Hepatocyte (in vitro differentiated cells): ENCODE measurements around the gene EIF3D. TPM values are rescaled to one million over a fixed set of nuclear protein-coding genes. Genes with fewer than 3 reads are reported as not detected.
A peak's percentile ranks its signal among the peaks of the same experiment; 100 is the strongest.

Source experiments
- DNase-seq: peaks from one replicate; pipeline ENCODE4 v3.0.0-alpha.2; 2016; ENCODE audit warnings: low spot score
- H2AFZ ChIP-seq: fragments of 200-600 bp; sonication (generic); 2 replicates; pipeline ENCODE4 v1.6.0; 2016; ENCODE audit warnings: antibody characterized with exemption, mild to moderate bottlenecking
- H3K27ac ChIP-seq: fragments of 200-600 bp; sonication (generic); 2 replicates; pipeline ENCODE4 v1.5.1; 2016; ENCODE audit warnings: mild to moderate bottlenecking
- H3K27me3 ChIP-seq: fragments of 200-600 bp; sonication (generic); 2 replicates; pipeline ENCODE4 v1.6.1; 2016
- H3K36me3 ChIP-seq: fragments of 200-600 bp; sonication (generic); replicated peaks from 2 replicates; pipeline ENCODE4 v1.5.1; 2016; ENCODE audit warnings: low read depth; ENCODE audit not compliant: insufficient read depth
- H3K4me1 ChIP-seq: fragments of 200-600 bp; sonication (generic); 2 replicates; pipeline ENCODE4 v1.5.1; 2016; ENCODE audit warnings: mild to moderate bottlenecking, moderate library complexity; ENCODE audit not compliant: insufficient read depth
- H3K4me2 ChIP-seq: fragments of 200-600 bp; sonication (generic); 2 replicates; pipeline ENCODE4 v1.6.0; 2016
- H3K4me3 ChIP-seq: fragments of 200-600 bp; sonication (generic); 2 replicates; pipeline ENCODE4 v1.5.1; 2016; ENCODE audit warnings: mild to moderate bottlenecking
- H3K79me2 ChIP-seq: fragments of 200-600 bp; sonication (generic); 2 replicates; pipeline ENCODE4 v1.6.0; 2017; ENCODE audit warnings: mild to moderate bottlenecking
- H3K9me2 ChIP-seq: fragments of 200-600 bp; sonication (generic); replicated peaks from 2 replicates; pipeline ENCODE4 v1.6.0; 2017; ENCODE audit warnings: mild to moderate bottlenecking; ENCODE audit not compliant: insufficient read depth
- H3K9me3 ChIP-seq: fragments of 200-600 bp; sonication (generic); 2 replicates; pipeline ENCODE4 v1.5.1; 2016; ENCODE audit warnings: low read depth, mild to moderate bottlenecking
- H4K20me1 ChIP-seq: fragments of 200-600 bp; sonication (generic); 2 replicates; pipeline ENCODE4 v1.6.0; 2016; ENCODE audit warnings: mild to moderate bottlenecking; ENCODE audit not compliant: insufficient read depth, poor library complexity, severe bottlenecking
- EZH2 ChIP-seq: fragments of 200-600 bp; sonication (generic); IDR thresholded peaks from 2 replicates; pipeline ENCODE4 v1.6.1; 2016; ENCODE audit warnings: antibody characterized with exemption, mild to moderate bottlenecking, borderline replicate concordance
- EZH2phosphoT487 ChIP-seq: fragments of 200-600 bp; sonication (generic); IDR thresholded peaks from one replicate; pipeline ENCODE4 v1.6.1; 2018; ENCODE audit warnings: antibody characterized with exemption, mild to moderate bottlenecking, low read depth, moderate library complexity; ENCODE audit not compliant: unreplicated experiment, severe bottlenecking
- WGBS: methylation state at CpG from one replicate; pipeline ENCODE4 v1.1.6; 2016; ENCODE audit warnings: low lambda C conversion rate; ENCODE audit errors: missing lambda C conversion rate; 5-methylcytosine and 5-hydroxymethylcytosine counted together
- polyA plus RNA-seq: library from polyadenylated mRNA; unstranded; fragments of >200 nt; fragmentation: Nextera tagmentation; extraction: Ambion mirVana; gene quantifications from 2 replicates; pipeline ENCODE4 v1.2.1, GENCODE V29; 2016
- total RNA-seq: library from RNA; depleted of rRNA; stranded (reverse); fragments of >200 nt; gene quantifications from 2 replicates; pipeline ENCODE4 v1.2.3, GENCODE V29; 2014
- TF ChIP-seq, protein P1 (sequence below): fragments of 200-600 bp; sonication (generic); IDR thresholded peaks from 2 replicates; pipeline ENCODE4 v1.5.1; 2016; ENCODE audit warnings: antibody characterized with exemption, mild to moderate bottlenecking; ENCODE audit not compliant: poor library complexity

The EIF3D gene
- total and polyA plus RNA-seq, 2 experiments from 2014 or later: 70.4 to 171 TPM

DNA sequence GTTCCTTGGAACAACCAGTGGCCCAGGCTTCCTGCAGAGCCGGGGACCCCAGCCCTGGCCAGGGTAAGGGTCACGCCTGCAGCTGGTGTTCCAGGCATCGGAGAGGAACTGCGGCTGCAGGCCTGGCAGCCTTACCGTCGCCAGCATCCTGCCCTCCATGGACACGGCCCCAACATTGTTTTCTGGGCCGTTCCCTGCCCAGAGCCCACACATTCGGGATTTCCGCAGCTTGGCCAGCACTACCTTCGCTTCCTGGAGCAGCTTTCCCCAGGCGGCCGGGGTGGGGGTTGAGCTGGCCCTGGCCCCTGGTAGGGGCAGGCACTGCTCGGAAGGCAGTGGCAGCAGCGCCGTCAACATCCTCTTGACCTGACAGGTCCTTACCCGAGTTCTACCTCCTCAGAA lies 65.2 kb downstream of the EIF3D start:
- H3K27ac ChIP-seq: no peak overlapping the region
- H3K4me3 ChIP-seq: no peak overlapping the region
- no peaks in the 10 kb centered on the region for H3K9me3 ChIP-seq
- peaks cover 17% of the 10 kb centered on the region for H3K4me1 ChIP-seq
- WGBS: 89% methylated on average over 16 of the region's 17 CpGs
- no peaks in the 10 kb centered on the region for H3K79me2 ChIP-seq
- no peaks in the 10 kb centered on the region for H3K9me2 ChIP-seq
- TF ChIP-seq, protein P1, sequence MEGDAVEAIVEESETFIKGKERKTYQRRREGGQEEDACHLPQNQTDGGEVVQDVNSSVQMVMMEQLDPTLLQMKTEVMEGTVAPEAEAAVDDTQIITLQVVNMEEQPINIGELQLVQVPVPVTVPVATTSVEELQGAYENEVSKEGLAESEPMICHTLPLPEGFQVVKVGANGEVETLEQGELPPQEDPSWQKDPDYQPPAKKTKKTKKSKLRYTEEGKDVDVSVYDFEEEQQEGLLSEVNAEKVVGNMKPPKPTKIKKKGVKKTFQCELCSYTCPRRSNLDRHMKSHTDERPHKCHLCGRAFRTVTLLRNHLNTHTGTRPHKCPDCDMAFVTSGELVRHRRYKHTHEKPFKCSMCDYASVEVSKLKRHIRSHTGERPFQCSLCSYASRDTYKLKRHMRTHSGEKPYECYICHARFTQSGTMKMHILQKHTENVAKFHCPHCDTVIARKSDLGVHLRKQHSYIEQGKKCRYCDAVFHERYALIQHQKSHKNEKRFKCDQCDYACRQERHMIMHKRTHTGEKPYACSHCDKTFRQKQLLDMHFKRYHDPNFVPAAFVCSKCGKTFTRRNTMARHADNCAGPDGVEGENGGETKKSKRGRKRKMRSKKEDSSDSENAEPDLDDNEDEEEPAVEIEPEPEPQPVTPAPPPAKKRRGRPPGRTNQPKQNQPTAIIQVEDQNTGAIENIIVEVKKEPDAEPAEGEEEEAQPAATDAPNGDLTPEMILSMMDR: no peak
- TF ChIP-seq EZH2 (no peak), EZH2phosphoT487 (no peak)
- no peak overlapping the region for H2AFZ ChIP-seq
- DNase-seq: no peak
- H3K4me2 ChIP-seq: no peak overlapping the region
- no peaks in the 10 kb centered on the region for H3K27me3 ChIP-seq
- no peaks in the 10 kb centered on the region for H3K36me3 ChIP-seq
- H4K20me1 ChIP-seq: no peaks in the 10 kb centered on the region

DNA sequence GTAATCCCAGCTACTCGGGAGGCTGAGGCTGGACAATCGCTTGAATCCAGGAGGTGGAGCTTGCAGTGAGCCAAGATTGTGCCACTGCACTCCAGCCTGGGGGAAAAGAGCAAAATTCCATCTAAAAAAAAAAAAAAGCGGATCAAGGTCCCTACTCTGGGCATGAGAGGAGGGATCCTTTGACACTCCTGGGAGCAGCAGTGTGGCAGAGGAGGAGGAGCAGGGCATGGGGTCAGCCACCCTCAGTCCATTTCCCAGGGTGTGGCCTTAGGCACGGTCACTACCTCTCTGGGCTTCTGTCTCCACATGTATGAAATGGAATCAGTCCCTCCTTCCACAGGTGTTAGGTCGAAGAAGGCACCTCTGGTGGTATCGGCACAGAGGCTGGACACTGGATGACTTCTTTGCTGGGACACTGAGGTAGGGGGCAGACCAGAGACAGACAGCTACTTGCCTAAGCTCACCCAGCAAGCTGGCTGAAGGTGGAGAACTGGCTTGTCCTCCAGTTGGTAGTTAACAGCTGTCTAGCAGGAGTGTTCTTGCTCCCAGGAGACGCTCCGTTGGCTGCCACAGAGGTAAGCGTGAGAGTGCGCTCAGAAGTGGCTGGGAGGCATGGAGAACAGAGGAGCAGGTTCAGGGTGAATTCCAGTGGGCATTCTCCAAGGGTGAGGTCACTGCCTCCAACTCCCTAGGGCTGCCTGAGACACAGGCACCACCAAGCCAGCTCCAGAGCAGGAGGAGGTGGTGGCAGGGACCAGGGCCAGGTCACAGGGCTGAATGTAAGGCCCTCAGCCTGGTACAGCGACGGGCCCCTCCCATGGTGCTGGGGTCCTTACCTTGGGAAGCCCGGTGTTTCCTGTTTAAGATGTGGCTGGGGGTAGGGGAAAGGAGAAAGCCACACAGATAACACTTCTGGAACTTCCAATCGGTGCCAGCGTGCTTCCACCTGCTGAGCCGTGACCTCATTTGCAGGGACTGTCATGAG lies 67.0 kb downstream of the EIF3D start:
- H3K79me2 ChIP-seq: no peaks in the 10 kb centered on the region
- no peaks in the 10 kb centered on the region for H3K9me3 ChIP-seq
- DNase-seq: peak; percentile 83
- no peaks in the 10 kb centered on the region for H3K27me3 ChIP-seq
- TF ChIP-seq EZH2phosphoT487 (no peak), EZH2 (no peak)
- TF ChIP-seq, protein P1: no peak
- no peaks in the 10 kb centered on the region for H3K9me2 ChIP-seq
- no peak overlapping the region for H3K4me3 ChIP-seq
- no peaks in the 10 kb centered on the region for H3K36me3 ChIP-seq
- peak overlapping the region; percentile 90 for H3K27ac ChIP-seq
- no peak overlapping the region for H3K4me2 ChIP-seq
- H2AFZ ChIP-seq: no peak overlapping the region
- 66% methylated on average over 16 of the region's 16 CpGs for WGBS
- H3K4me1 ChIP-seq: peaks cover 13% of the 10 kb centered on the region
- no peaks in the 10 kb centered on the region for H4K20me1 ChIP-seq

Other genes with a start within 250 kb of the EIF3D start
- gene MYH9, start 141.2 kb downstream of the EIF3D start, total RNA-seq: 149 and 188 TPM in 2 replicates
- 125 and 140 TPM in 2 replicates for gene MYH9, start 141.2 kb downstream of the EIF3D start, polyA plus RNA-seq
- gene TXN2, start 47.5 kb downstream of the EIF3D start, total RNA-seq: 42.6 and 52.9 TPM in 2 replicates
- gene TXN2, start 47.5 kb downstream of the EIF3D start, polyA plus RNA-seq: 129 and 131 TPM in 2 replicates
- 4.9 and 8.5 TPM in 2 replicates for gene FOXRED2, start 22.1 kb downstream of the EIF3D start, total RNA-seq
- 7.7 and 9.7 TPM in 2 replicates for gene FOXRED2, start 22.1 kb downstream of the EIF3D start, polyA plus RNA-seq
- not detected in 2 replicates for gene CACNG2, start 174.6 kb upstream of the EIF3D start, total RNA-seq
- not detected in 2 replicates for gene CACNG2, start 174.6 kb upstream of the EIF3D start, polyA plus RNA-seq
- 13.7 and 15.3 TPM in 2 replicates for gene IFT27, start 247.0 kb upstream of the EIF3D start, total RNA-seq
- 25.3 and 36.4 TPM in 2 replicates for gene IFT27, start 247.0 kb upstream of the EIF3D start, polyA plus RNA-seq